Type B pancreatic cell (in vitro differentiated cells): ENCODE results near the gene PARD3B. TPM values are rescaled to one million over a fixed set of nuclear protein-coding genes. Genes with fewer than 3 reads are reported as not detected.

Experiments used
- DNase-seq: peaks from one replicate; pipeline ENCODE4 v3.0.0; 2021; ENCODE audit warnings: mixed read lengths; ENCODE audit not compliant: unreplicated experiment; ENCODE audit errors: extremely low spot score
- H3K27ac Mint-ChIP-seq: 2 replicates; pipeline ENCODE4 v1.8.0; 2021; ENCODE audit warnings: mild to moderate bottlenecking, mixed read lengths
- H3K27me3 Mint-ChIP-seq: 2 replicates; pipeline ENCODE4 v1.8.0; 2021; ENCODE audit warnings: mixed read lengths
- H3K36me3 Mint-ChIP-seq: 2 replicates; pipeline ENCODE4 v1.8.0; 2021; ENCODE audit warnings: mixed read lengths
- H3K4me1 Mint-ChIP-seq: one replicate; pipeline ENCODE4 v1.8.0; 2021; ENCODE audit warnings: mixed read lengths; ENCODE audit not compliant: unreplicated experiment
- H3K4me3 Mint-ChIP-seq: 2 replicates; pipeline ENCODE4 v1.8.0; 2021; ENCODE audit warnings: mild to moderate bottlenecking, mixed read lengths
- H3K9me3 Mint-ChIP-seq: 2 replicates; pipeline ENCODE4 v1.8.0; 2021; ENCODE audit warnings: mixed read lengths
- CTCF ChIP-seq: fragments of 200-600 bp; sonication (generic); conservative IDR thresholded peaks from 2 replicates; pipeline ENCODE4 v1.5.0; 2021; ENCODE audit warnings: antibody characterized with exemption, mild to moderate bottlenecking
- total RNA-seq: library from RNA; stranded (reverse); gene quantifications from 2 replicates; pipeline ENCODE4 v1.2.1, GENCODE V29; 2021; ENCODE audit warnings: low replicate concordance

PARD3B gene
- total RNA-seq, 1 donor from 2014 or later, result 15.9 TPM

- H3K4me1 Mint-ChIP-seq, result peaks cover 3% of the 10 kb centered on the region
- H3K36me3 Mint-ChIP-seq, result peaks cover 3% of the 10 kb centered on the region
- peak overlapping the region; percentile 4 for H3K4me3 Mint-ChIP-seq
- H3K9me3 Mint-ChIP-seq, result no peaks in the 10 kb centered on the region
- H3K27ac Mint-ChIP-seq, result peak overlapping the region; percentile 12
- no peak for TF ChIP-seq CTCF
- no peak for DNase-seq
- H3K27me3 Mint-ChIP-seq, result no peaks in the 10 kb centered on the region
Measured at GRCh38 chr2:204686406-204686805, 141.1 kb downstream of the PARD3B start.

- DNase-seq, result no peak
- H3K27ac Mint-ChIP-seq, result no peak overlapping the region
- no peaks in the 10 kb centered on the region for H3K27me3 Mint-ChIP-seq
- H3K36me3 Mint-ChIP-seq, result peaks cover 3% of the 10 kb centered on the region
- H3K4me3 Mint-ChIP-seq, result no peak overlapping the region
- H3K4me1 Mint-ChIP-seq, result peaks cover 4% of the 10 kb centered on the region
- TF ChIP-seq CTCF, result no peak
- no peaks in the 10 kb centered on the region for H3K9me3 Mint-ChIP-seq
Measured at GRCh38 chr2:204687776-204688175, 142.5 kb downstream of the PARD3B start.

- Mint-ChIP-seq H3K9me3 (no peaks in the 10 kb centered on the region), H3K27ac (no peak overlapping the region), H3K4me1 (peaks cover 9% of the 10 kb centered on the region), H3K27me3 (no peaks in the 10 kb centered on the region), H3K4me3 (no peak overlapping the region), H3K36me3 (peaks cover 3% of the 10 kb centered on the region)
- peak; percentile 91 for TF ChIP-seq CTCF
- no peak for DNase-seq
Measured at GRCh38 chr2:204691911-204692510, 146.7 kb downstream of the PARD3B start.

- no peak for DNase-seq
- H3K4me3 Mint-ChIP-seq, result no peak overlapping the region
- peaks cover 4% of the 10 kb centered on the region for H3K36me3 Mint-ChIP-seq
- H3K27ac Mint-ChIP-seq, result no peak overlapping the region
- no peaks in the 10 kb centered on the region for H3K27me3 Mint-ChIP-seq
- H3K4me1 Mint-ChIP-seq, result peaks cover 9% of the 10 kb centered on the region
- H3K9me3 Mint-ChIP-seq, result no peaks in the 10 kb centered on the region
- TF ChIP-seq CTCF, result no peak
Measured at GRCh38 chr2:204692790-204693189, 147.5 kb downstream of the PARD3B start.

- Mint-ChIP-seq H3K4me3 (no peak overlapping the region), H3K36me3 (peaks cover 3% of the 10 kb centered on the region), H3K27me3 (no peaks in the 10 kb centered on the region), H3K9me3 (no peaks in the 10 kb centered on the region), H3K27ac (no peak overlapping the region), H3K4me1 (peaks cover 9% of the 10 kb centered on the region)
- no peak for DNase-seq
- no peak for TF ChIP-seq CTCF
Measured at GRCh38 chr2:204693262-204693661, 148.0 kb downstream of the PARD3B start.

- H3K27me3 Mint-ChIP-seq, result no peaks in the 10 kb centered on the region
- TF ChIP-seq CTCF, result no peak
- H3K9me3 Mint-ChIP-seq, result no peaks in the 10 kb centered on the region
- DNase-seq, result no peak
- peaks cover 14% of the 10 kb centered on the region for H3K4me1 Mint-ChIP-seq
- H3K27ac Mint-ChIP-seq, result no peak overlapping the region
- no peak overlapping the region for H3K4me3 Mint-ChIP-seq
- H3K36me3 Mint-ChIP-seq, result peaks cover 3% of the 10 kb centered on the region
Measured at GRCh38 chr2:204695506-204695905, 150.2 kb downstream of the PARD3B start.
